ENCODE results near the gene ZCCHC18.

DNA sequence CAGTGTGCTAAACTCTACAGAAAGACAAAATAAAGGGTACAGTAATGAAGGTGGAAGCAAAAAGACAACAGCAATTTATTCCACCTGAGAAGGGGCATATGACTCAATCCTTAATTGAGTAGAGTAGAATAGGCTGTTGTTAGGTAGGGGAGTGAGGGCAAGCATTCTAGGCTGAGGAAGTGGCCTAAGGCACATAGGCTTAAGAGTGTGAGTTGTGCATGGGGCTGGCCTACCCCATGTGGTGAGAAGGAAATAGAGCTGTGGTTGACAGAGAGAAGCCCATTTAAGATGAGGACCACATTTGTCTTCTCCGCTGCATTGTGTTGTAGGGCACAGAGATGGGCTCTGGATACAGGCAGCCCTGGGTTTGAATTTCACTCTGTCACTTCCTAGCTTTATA is 3.4 kb upstream of the ZCCHC18 start:
- no peak for TF ChIP-seq CTCF (IDR thresholded peaks at IDR 0.05)
- no peak for TF ChIP-seq POLR2AphosphoS5 (IDR thresholded peaks at IDR 0.05)
